Breast epithelium (tissue), 3 donors: Measurements from ENCODE around the gene SYT6.

Experiments used
- CTCF ChIP-seq, 3 donors: fragments of 450-650 bp; IDR thresholded peaks; one replicate each; pipeline ENCODE4 v1.5.1; 2016 to 2017; ENCODE audit warnings: antibody characterized with exemption in 3 of 3, mild to moderate bottlenecking in 3 of 3, moderate library complexity in 3 of 3
- POLR2A ChIP-seq: fragments of 450-650 bp; IDR thresholded peaks from one replicate; pipeline ENCODE4 v1.6.1; 2016; ENCODE audit warnings: antibody characterized with exemption, mild to moderate bottlenecking, moderate library complexity
- POLR2AphosphoS5 ChIP-seq, 3 donors: sonication (generic); formaldehyde crosslinking; IDR thresholded peaks; one replicate each; pipeline ENCODE4 v1.6.1; 2017; ENCODE audit warnings: antibody characterized with exemption in 3 of 3

GRCh38 chr1:114152508-114153260 lies 985 bp downstream of the SYT6 start:
- TF ChIP-seq POLR2A: no peak
- no peak for TF ChIP-seq CTCF (IDR thresholded peaks at IDR 0.05)
- no peak for TF ChIP-seq POLR2AphosphoS5 (IDR thresholded peaks at IDR 0.05)
